K562 (cell line): ENCODE data around the gene STX11. TPM values are rescaled to one million over a fixed set of nuclear protein-coding genes. Genes with fewer than 3 reads are reported as not detected.

Experiments used
- BCOR ChIP-seq: fragments of 450-650 bp; IDR thresholded peaks from 2 replicates; pipeline ENCODE4 v1.6.1; 2016
- NFRKB ChIP-seq: fragments of 450-650 bp; IDR thresholded peaks from 2 replicates; pipeline ENCODE4 v1.6.1; 2016; ENCODE audit warnings: low read depth
- SMC3 ChIP-seq: conservative IDR thresholded peaks from 2 replicates; pipeline ENCODE4 v1.6.1; 2011; ENCODE audit warnings: low read depth, low read length, improper control_type of control experiment; ENCODE audit not compliant: insufficient read depth
- TGIF2 ChIP-seq: sonication (generic); formaldehyde crosslinking; IDR thresholded peaks from 2 replicates; pipeline ENCODE4 v1.8.1; 2022; ENCODE audit warnings: mild to moderate bottlenecking, missing genetic modification reagents, moderate library complexity
- ZBTB8A ChIP-seq: fragments of 450-650 bp; IDR thresholded peaks from 2 replicates; pipeline ENCODE4 v1.6.1; 2018; ENCODE audit warnings: mild to moderate bottlenecking, moderate library complexity; ENCODE audit not compliant: partially characterized antibody
- polyA plus RNA-seq, 8 experiments: library from polyadenylated mRNA; depleted of rRNA in 4 of 8; stranded (reverse) in 5 of 8; unstranded in 3 of 8; fragments of >200 nt; fragmentation: Nextera tagmentation in 2 of 8; fragmentation: Illumina TruSeq in 1 of 8; extraction: Ambion mirVana in 2 of 8; extraction: Trizol in 1 of 8; gene quantifications; 2 replicates each; pipeline versions ENCODE4 v1.2.1 to v1.2.3, GENCODE V29; 2011 to 2014; ENCODE audit warnings: inconsistent platforms in 1 of 8, missing spikeins in 1 of 8
- total RNA-seq, 7 experiments: library from RNA; depleted of rRNA in 6 of 7; stranded (reverse); fragments of >200 nt in 6 of 7; fragmentation: Illumina TruSeq in 2 of 7; extraction: Trizol in 2 of 7; gene quantifications; 2 replicates each; pipeline versions ENCODE4 v1.2.1 to v1.2.3, GENCODE V29; 2011 to 2021; ENCODE audit warnings: low replicate concordance in 1 of 7
- TF ChIP-seq, protein P1 (sequence below), 2 experiments: fragments of 450-650 bp; formaldehyde crosslinking in 1 of 2; IDR thresholded peaks; 2 replicates each; pipeline versions ENCODE4 v1.4.0 to v1.6.1; 2014 to 2020; ENCODE audit warnings: mild to moderate bottlenecking in 2 of 2, borderline replicate concordance in 1 of 2, low read depth in 1 of 2
- TF ChIP-seq, protein P2 (sequence below): fragments of 450-650 bp; IDR thresholded peaks from 2 replicates; pipeline ENCODE4 v1.6.1; 2017; ENCODE audit warnings: antibody characterized with exemption, mild to moderate bottlenecking
- TF ChIP-seq, protein P3 (sequence below): IDR thresholded peaks from 2 replicates; pipeline ENCODE4 v1.6.1; 2012; ENCODE audit warnings: low read depth, low read length, improper control_type of control experiment, borderline replicate concordance
- TF ChIP-seq, protein P4 (sequence below): fragments of 450-650 bp; formaldehyde crosslinking; IDR thresholded peaks from 2 replicates; pipeline ENCODE4 v1.4.0; 2020; ENCODE audit warnings: mild to moderate bottlenecking

STX11 gene
- total and polyA plus RNA-seq, 9 of the 15 experiments (the other 6 are each of a cell fraction or from before 2014, with no cell fraction given): 0.06 to 0.73 (median 0.40) TPM

DNA sequence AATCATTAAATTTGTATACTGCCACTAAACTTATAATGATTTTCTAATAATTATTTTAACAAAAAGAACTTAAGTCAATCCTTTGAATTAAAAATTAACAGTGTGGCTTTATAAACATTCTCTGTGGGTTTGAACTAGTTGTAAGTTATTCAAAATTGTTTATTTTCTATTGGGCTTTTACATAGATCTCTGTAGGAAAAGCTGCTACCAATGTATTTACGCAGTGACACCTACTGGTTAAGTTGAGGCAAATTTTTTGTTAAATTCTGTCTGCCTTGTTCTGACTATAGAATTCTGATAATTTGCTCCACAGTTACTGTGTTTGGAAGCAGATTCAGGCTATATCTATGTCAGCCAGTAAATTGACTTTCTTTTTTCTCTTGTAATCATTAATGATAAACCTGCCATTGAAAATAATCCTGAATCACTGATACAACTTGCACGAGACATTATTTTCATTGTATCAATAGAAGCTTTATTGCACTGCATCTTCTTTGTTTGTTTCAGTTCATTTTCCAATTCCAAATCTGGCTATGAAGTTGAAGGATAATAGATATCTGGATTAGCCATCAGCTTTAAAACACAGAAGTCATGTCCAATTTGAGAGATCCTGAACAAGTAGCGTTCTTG, 68.9 kb downstream of the STX11 start (continued):
- TF ChIP-seq, protein P1, sequence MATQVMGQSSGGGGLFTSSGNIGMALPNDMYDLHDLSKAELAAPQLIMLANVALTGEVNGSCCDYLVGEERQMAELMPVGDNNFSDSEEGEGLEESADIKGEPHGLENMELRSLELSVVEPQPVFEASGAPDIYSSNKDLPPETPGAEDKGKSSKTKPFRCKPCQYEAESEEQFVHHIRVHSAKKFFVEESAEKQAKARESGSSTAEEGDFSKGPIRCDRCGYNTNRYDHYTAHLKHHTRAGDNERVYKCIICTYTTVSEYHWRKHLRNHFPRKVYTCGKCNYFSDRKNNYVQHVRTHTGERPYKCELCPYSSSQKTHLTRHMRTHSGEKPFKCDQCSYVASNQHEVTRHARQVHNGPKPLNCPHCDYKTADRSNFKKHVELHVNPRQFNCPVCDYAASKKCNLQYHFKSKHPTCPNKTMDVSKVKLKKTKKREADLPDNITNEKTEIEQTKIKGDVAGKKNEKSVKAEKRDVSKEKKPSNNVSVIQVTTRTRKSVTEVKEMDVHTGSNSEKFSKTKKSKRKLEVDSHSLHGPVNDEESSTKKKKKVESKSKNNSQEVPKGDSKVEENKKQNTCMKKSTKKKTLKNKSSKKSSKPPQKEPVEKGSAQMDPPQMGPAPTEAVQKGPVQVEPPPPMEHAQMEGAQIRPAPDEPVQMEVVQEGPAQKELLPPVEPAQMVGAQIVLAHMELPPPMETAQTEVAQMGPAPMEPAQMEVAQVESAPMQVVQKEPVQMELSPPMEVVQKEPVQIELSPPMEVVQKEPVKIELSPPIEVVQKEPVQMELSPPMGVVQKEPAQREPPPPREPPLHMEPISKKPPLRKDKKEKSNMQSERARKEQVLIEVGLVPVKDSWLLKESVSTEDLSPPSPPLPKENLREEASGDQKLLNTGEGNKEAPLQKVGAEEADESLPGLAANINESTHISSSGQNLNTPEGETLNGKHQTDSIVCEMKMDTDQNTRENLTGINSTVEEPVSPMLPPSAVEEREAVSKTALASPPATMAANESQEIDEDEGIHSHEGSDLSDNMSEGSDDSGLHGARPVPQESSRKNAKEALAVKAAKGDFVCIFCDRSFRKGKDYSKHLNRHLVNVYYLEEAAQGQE (IDR thresholded peaks at IDR 0.05; ENCODE audit: borderline replicate concordance): peak; percentile 54; the same call in 1 of the 2 replicates
- TF ChIP-seq, protein P1 (CRISPR knock-in tag; IDR thresholded peaks at IDR 0.05; ENCODE audit: low read depth): no peak
- TF ChIP-seq SMC3 (0 out of 2 replicates have a peak, but pooled peaks have one; percentile 29), ZBTB8A (no peak), TGIF2 (CRISPR knock-in tag) (no peak), BCOR (no peak), NFRKB (no peak)
- TF ChIP-seq, protein P2, sequence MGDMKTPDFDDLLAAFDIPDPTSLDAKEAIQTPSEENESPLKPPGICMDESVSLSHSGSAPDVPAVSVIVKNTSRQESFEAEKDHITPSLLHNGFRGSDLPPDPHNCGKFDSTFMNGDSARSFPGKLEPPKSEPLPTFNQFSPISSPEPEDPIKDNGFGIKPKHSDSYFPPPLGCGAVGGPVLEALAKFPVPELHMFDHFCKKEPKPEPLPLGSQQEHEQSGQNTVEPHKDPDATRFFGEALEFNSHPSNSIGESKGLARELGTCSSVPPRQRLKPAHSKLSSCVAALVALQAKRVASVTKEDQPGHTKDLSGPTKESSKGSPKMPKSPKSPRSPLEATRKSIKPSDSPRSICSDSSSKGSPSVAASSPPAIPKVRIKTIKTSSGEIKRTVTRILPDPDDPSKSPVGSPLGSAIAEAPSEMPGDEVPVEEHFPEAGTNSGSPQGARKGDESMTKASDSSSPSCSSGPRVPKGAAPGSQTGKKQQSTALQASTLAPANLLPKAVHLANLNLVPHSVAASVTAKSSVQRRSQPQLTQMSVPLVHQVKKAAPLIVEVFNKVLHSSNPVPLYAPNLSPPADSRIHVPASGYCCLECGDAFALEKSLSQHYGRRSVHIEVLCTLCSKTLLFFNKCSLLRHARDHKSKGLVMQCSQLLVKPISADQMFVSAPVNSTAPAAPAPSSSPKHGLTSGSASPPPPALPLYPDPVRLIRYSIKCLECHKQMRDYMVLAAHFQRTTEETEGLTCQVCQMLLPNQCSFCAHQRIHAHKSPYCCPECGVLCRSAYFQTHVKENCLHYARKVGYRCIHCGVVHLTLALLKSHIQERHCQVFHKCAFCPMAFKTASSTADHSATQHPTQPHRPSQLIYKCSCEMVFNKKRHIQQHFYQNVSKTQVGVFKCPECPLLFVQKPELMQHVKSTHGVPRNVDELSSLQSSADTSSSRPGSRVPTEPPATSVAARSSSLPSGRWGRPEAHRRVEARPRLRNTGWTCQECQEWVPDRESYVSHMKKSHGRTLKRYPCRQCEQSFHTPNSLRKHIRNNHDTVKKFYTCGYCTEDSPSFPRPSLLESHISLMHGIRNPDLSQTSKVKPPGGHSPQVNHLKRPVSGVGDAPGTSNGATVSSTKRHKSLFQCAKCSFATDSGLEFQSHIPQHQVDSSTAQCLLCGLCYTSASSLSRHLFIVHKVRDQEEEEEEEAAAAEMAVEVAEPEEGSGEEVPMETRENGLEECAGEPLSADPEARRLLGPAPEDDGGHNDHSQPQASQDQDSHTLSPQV: no peak
- TF ChIP-seq, protein P3, sequence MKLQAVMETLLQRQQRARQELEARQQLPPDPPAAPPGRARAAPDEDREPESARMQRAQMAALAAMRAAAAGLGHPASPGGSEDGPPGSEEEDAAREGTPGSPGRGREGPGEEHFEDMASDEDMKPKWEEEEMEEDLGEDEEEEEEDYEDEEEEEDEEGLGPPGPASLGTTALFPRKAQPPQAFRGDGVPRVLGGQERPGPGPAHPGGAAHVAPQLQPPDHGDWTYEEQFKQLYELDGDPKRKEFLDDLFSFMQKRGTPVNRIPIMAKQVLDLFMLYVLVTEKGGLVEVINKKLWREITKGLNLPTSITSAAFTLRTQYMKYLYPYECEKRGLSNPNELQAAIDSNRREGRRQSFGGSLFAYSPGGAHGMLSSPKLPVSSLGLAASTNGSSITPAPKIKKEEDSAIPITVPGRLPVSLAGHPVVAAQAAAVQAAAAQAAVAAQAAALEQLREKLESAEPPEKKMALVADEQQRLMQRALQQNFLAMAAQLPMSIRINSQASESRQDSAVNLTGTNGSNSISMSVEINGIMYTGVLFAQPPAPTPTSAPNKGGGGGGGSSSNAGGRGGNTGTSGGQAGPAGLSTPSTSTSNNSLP: peak; percentile 55; the same call in 1 of the 2 replicates
- TF ChIP-seq, protein P4, sequence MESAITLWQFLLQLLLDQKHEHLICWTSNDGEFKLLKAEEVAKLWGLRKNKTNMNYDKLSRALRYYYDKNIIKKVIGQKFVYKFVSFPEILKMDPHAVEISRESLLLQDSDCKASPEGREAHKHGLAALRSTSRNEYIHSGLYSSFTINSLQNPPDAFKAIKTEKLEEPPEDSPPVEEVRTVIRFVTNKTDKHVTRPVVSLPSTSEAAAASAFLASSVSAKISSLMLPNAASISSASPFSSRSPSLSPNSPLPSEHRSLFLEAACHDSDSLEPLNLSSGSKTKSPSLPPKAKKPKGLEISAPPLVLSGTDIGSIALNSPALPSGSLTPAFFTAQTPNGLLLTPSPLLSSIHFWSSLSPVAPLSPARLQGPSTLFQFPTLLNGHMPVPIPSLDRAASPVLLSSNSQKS (CRISPR knock-in tag): no peak
